Measurements from ENCODE around the gene XRRA1.

XRRA1 gene

GRCh38 chr11:74844072-74844471 lies 104.8 kb downstream of the XRRA1 start:
- no peak for TF ChIP-seq CSDC2 (CRISPR knock-in tag; IDR thresholded peaks at IDR 0.05)
- no peak for ATAC-seq

- ATAC-seq = peak; percentile 24; the same call in 2 of the 3 replicates
- no peak for TF ChIP-seq CREB5 (CRISPR knock-in tag; IDR thresholded peaks at IDR 0.05; ENCODE audit: low read depth)
- no peak for TF ChIP-seq ZNF8 (CRISPR knock-in tag; IDR thresholded peaks at IDR 0.05)
- TF ChIP-seq BACH2 (CRISPR knock-in tag; IDR thresholded peaks at IDR 0.05; ENCODE audit: borderline replicate concordance) = no peak
- TF ChIP-seq SNAI2 (CRISPR knock-in tag; IDR thresholded peaks at IDR 0.05) = no peak
- no peak for TF ChIP-seq ZFP30 (CRISPR knock-in tag; IDR thresholded peaks at IDR 0.05)
- TF ChIP-seq POU6F1 (CRISPR knock-in tag; IDR thresholded peaks at IDR 0.05; ENCODE audit: borderline replicate concordance, low read depth) = no peak
- TF ChIP-seq RARB (CRISPR knock-in tag; IDR thresholded peaks at IDR 0.05) = no peak
- TF ChIP-seq ZC3H10 (CRISPR knock-in tag; IDR thresholded peaks at IDR 0.05) = no peak
- TF ChIP-seq CSRNP3 (CRISPR knock-in tag; IDR thresholded peaks at IDR 0.05) = no peak
- no peak for TF ChIP-seq CSDC2 (CRISPR knock-in tag; IDR thresholded peaks at IDR 0.05)
- TF ChIP-seq ZNF70 (CRISPR knock-in tag; IDR thresholded peaks at IDR 0.05) = no peak
- TF ChIP-seq GLIS3 (CRISPR knock-in tag; IDR thresholded peaks at IDR 0.05) = no peak
- TF ChIP-seq PPARA (CRISPR knock-in tag; IDR thresholded peaks at IDR 0.05; ENCODE audit: borderline replicate concordance) = no peak
- no peak for TF ChIP-seq TSHZ2 (CRISPR knock-in tag; IDR thresholded peaks at IDR 0.05)
- no peak for TF ChIP-seq TOX (CRISPR knock-in tag; IDR thresholded peaks at IDR 0.05; ENCODE audit: borderline replicate concordance)
- no peak for TF ChIP-seq ARNTL (CRISPR knock-in tag; IDR thresholded peaks at IDR 0.05; ENCODE audit: borderline replicate concordance, low read depth)
- TF ChIP-seq ESRRG (CRISPR knock-in tag; IDR thresholded peaks at IDR 0.05) = no peak
- no peak for TF ChIP-seq ISL1 (CRISPR knock-in tag; IDR thresholded peaks at IDR 0.05)
Observed at GRCh38 chr11:74842967-74843366, 105.9 kb downstream of the XRRA1 start.

- no peak for ATAC-seq
- TF ChIP-seq SNAI2 (CRISPR knock-in tag; IDR thresholded peaks at IDR 0.05) (no peak), GLIS3 (CRISPR knock-in tag; IDR thresholded peaks at IDR 0.05) (no peak), POU6F1 (CRISPR knock-in tag; IDR thresholded peaks at IDR 0.05; ENCODE audit: borderline replicate concordance, low read depth) (no peak), ZC3H10 (CRISPR knock-in tag; IDR thresholded peaks at IDR 0.05) (no peak), ZNF70 (CRISPR knock-in tag; IDR thresholded peaks at IDR 0.05) (no peak), ZFP30 (CRISPR knock-in tag; IDR thresholded peaks at IDR 0.05) (no peak), PATZ1 (CRISPR knock-in tag; IDR thresholded peaks at IDR 0.05; ENCODE audit: borderline replicate concordance) (no peak), CSRNP3 (CRISPR knock-in tag; IDR thresholded peaks at IDR 0.05) (no peak), ZNF565 (CRISPR knock-in tag; conservative IDR thresholded peaks at IDR 0.05; ENCODE audit: low read depth) (no peak), BACH2 (CRISPR knock-in tag; IDR thresholded peaks at IDR 0.05; ENCODE audit: borderline replicate concordance) (no peak), RARB (CRISPR knock-in tag; IDR thresholded peaks at IDR 0.05) (no peak), ZNF8 (CRISPR knock-in tag; IDR thresholded peaks at IDR 0.05) (no peak), OSR1 (CRISPR knock-in tag; IDR thresholded peaks at IDR 0.05) (no peak), ESRRG (CRISPR knock-in tag; IDR thresholded peaks at IDR 0.05) (no peak), TOX (CRISPR knock-in tag; IDR thresholded peaks at IDR 0.05; ENCODE audit: borderline replicate concordance) (no peak), CSDC2 (CRISPR knock-in tag; IDR thresholded peaks at IDR 0.05) (no peak), PPARA (CRISPR knock-in tag; IDR thresholded peaks at IDR 0.05; ENCODE audit: borderline replicate concordance) (no peak), CREB5 (CRISPR knock-in tag; IDR thresholded peaks at IDR 0.05; ENCODE audit: low read depth) (no peak), ARNTL (CRISPR knock-in tag; IDR thresholded peaks at IDR 0.05; ENCODE audit: borderline replicate concordance, low read depth) (no peak), ZFP3 (CRISPR knock-in tag; IDR thresholded peaks at IDR 0.05) (no peak)
Observed at GRCh38 chr11:74840486-74840885, 108.4 kb downstream of the XRRA1 start.

Measured in SK-N-SH treated with all-trans-retinoic acid at 6 μM for 48 hours (cell line).